B cell (primary cell): ENCODE measurements around the gene GNPDA1. TPM values are rescaled to one million over a fixed set of nuclear protein-coding genes. Genes with fewer than 3 reads are reported as not detected.

Experiments used
- ATAC-seq: fragments of 200-7000 bp; cut with Tn5 transposase; one replicate; pipeline ENCODE4 v1.10.0; 2021; ENCODE audit warnings: low read depth, mild to moderate bottlenecking, moderate number of reproducible peaks, moderate library complexity
- CTCF ChIA-PET: fragments of 350-600 bp; sonication (Branson Sonifier 250); formaldehyde crosslinking; loops from one replicate; lab custom pipeline; 2021; ENCODE audit warnings: antibody characterized with exemption, inconsistent platforms; lab: Charles Lee
- POLR2A ChIA-PET: fragments of 350-600 bp; sonication (Branson Sonifier 250); formaldehyde crosslinking; loops from one replicate; lab custom pipeline; 2021; ENCODE audit warnings: antibody characterized with exemption; lab: Charles Lee
- DNase-seq: peaks from one replicate; pipeline ENCODE4 v3.0.0; 2013
- H2AFZ ChIP-seq: 2 replicates; pipeline ENCODE4 v1.6.1; 2012; ENCODE audit warnings: mild to moderate bottlenecking, low read depth, low read length; ENCODE audit not compliant: insufficient read depth, poor library complexity, severe bottlenecking
- H3K27ac ChIP-seq, 2 donors: 1 replicate in 1 of 2; 2 replicates in 1 of 2; pipeline ENCODE4 v1.5.1; 2012 to 2013; ENCODE audit warnings: low read length in 2 of 2, mild to moderate bottlenecking in 2 of 2, moderate library complexity in 1 of 2
- H3K27me3 ChIP-seq, 4 experiments: fragments of 200-600 bp in 1 of 4; sonication (generic) in 1 of 4; replicated peaks in 1 of 4; 1 replicate in 2 of 4; 2 replicates in 2 of 4; pipeline versions ENCODE4 v1.6.1 to v1.7.0; 2013 to 2016; ENCODE audit warnings: low read length in 3 of 4, mild to moderate bottlenecking in 2 of 4, mixed read lengths in 1 of 4, moderate library complexity in 1 of 4; ENCODE audit not compliant: insufficient read depth in 4 of 4, control insufficient read depth in 3 of 4; ENCODE audit errors: control extremely low read depth in 1 of 4
- H3K36me3 ChIP-seq, 2 experiments: replicated peaks in 1 of 2; 1 replicate in 1 of 2; 2 replicates in 1 of 2; pipeline versions ENCODE4 v1.6.1 to v1.7.1; 2013; ENCODE audit warnings: low read length in 1 of 2; ENCODE audit not compliant: insufficient read depth in 2 of 2, control insufficient read depth in 1 of 2; ENCODE audit errors: control extremely low read depth in 1 of 2, extremely low read depth in 1 of 2
- H3K4me1 ChIP-seq, 2 donors: fragments of 200-600 bp in 1 of 2; sonication (generic) in 1 of 2; 1 replicate in 1 of 2; 2 replicates in 1 of 2; pipeline versions ENCODE4 v1.5.1 to v1.6.1; 2013 to 2017; ENCODE audit warnings: low read length in 2 of 2; ENCODE audit not compliant: control insufficient read depth in 2 of 2, insufficient read depth in 2 of 2
- H3K4me2 ChIP-seq: replicated peaks from 2 replicates; pipeline ENCODE3; 2012; ENCODE audit warnings: mild to moderate bottlenecking, low read depth, low read length; ENCODE audit not compliant: poor library complexity, severe bottlenecking
- H3K4me3 ChIP-seq, 5 experiments: fragments of 200-600 bp in 1 of 5; sonication (generic) in 1 of 5; 1 replicate in 3 of 5; 2 replicates in 2 of 5; pipeline versions ENCODE4 v1.5.1 to v1.7.0; 2011 to 2016; ENCODE audit warnings: low read length in 4 of 5, mild to moderate bottlenecking in 4 of 5, low read depth in 2 of 5, control low read depth in 1 of 5, moderate library complexity in 1 of 5; ENCODE audit not compliant: insufficient read depth in 1 of 5; ENCODE audit errors: control extremely low read depth in 1 of 5, extremely low read depth in 1 of 5
- H3K79me2 ChIP-seq: fragments of 200-600 bp; sonication (generic); one replicate; pipeline ENCODE4 v1.6.0; 2016; ENCODE audit warnings: low read length; ENCODE audit not compliant: control insufficient read depth, insufficient read depth
- H3K9ac ChIP-seq: fragments of 200-600 bp; sonication (generic); 2 replicates; pipeline ENCODE4 v1.6.1; 2017; ENCODE audit warnings: mild to moderate bottlenecking, low read length, moderate library complexity
- H3K9me3 ChIP-seq, 3 donors: one replicate each; pipeline versions ENCODE4 v1.6.1 to v1.7.1; 2013; ENCODE audit warnings: low read length in 2 of 3; ENCODE audit not compliant: control insufficient read depth in 2 of 3, insufficient read depth in 1 of 3; ENCODE audit errors: control extremely low read depth in 1 of 3
- H4K20me1 ChIP-seq: 2 replicates; pipeline ENCODE4 v1.6.0; 2012; ENCODE audit warnings: mild to moderate bottlenecking, low read length; ENCODE audit not compliant: insufficient read depth, control insufficient read depth, poor library complexity, severe bottlenecking
- H3K27ac Mint-ChIP-seq: one replicate; pipeline ENCODE4 v1.8.0; 2021; ENCODE audit warnings: mixed read lengths
- H3K27me3 Mint-ChIP-seq: one replicate; pipeline ENCODE4 v1.8.0; 2021; ENCODE audit warnings: mixed read lengths
- H3K4me1 Mint-ChIP-seq: one replicate; pipeline ENCODE4 v1.8.0; 2021; ENCODE audit warnings: mixed read lengths
- H3K4me3 Mint-ChIP-seq: one replicate; pipeline ENCODE4 v1.8.0; 2021; ENCODE audit warnings: mixed read lengths
- H3K9me3 Mint-ChIP-seq: one replicate; pipeline ENCODE4 v1.8.0; 2022; ENCODE audit warnings: mixed read lengths; ENCODE audit not compliant: insufficient read depth
- EZH2 ChIP-seq: IDR thresholded peaks from 2 replicates; pipeline ENCODE4 v1.6.1; 2012; ENCODE audit warnings: borderline replicate concordance, low read depth, mild to moderate bottlenecking, moderate library complexity, low read length; ENCODE audit not compliant: insufficient read depth, poor library complexity, severe bottlenecking
- WGBS: methylation state at CpG from one replicate; pipeline ENCODE4 v1.1.5; 2013; ENCODE audit warnings: missing lambda C conversion rate; ENCODE audit not compliant: insufficient coverage; 5-methylcytosine and 5-hydroxymethylcytosine counted together
- intact Hi-C: fragments of 100-400 bp; cut with micrococcal nuclease; formaldehyde crosslinking; loops from one replicate; pipeline ENCODE4 v1.10.0; 2022
- polyA plus RNA-seq: library from polyadenylated mRNA; depleted of rRNA; stranded (reverse); fragments of >200 nt; gene quantifications from 2 replicates; pipeline ENCODE4 v1.2.3, GENCODE V29; 2012
- total RNA-seq, 2 donors: library from RNA; stranded (reverse); fragments of 120-200 nt in 1 of 2; gene quantifications; 1 replicate in 1 of 2; 2 replicates in 1 of 2; pipeline versions ENCODE4 v1.2.3 to v1.2.4, GENCODE V29; 2013 to 2022
- TF ChIP-seq, protein P1 (sequence below): fragments of 200-600 bp; IDR thresholded peaks from one replicate; pipeline ENCODE4 v1.8.0; 2022; ENCODE audit warnings: antibody characterized with exemption, mild to moderate bottlenecking

GNPDA1 gene
- total and polyA plus RNA-seq, 2 donors (not counting 1 experiment from before 2014, with no cell fraction given) = 3.1 to 12.1 TPM

DNA sequence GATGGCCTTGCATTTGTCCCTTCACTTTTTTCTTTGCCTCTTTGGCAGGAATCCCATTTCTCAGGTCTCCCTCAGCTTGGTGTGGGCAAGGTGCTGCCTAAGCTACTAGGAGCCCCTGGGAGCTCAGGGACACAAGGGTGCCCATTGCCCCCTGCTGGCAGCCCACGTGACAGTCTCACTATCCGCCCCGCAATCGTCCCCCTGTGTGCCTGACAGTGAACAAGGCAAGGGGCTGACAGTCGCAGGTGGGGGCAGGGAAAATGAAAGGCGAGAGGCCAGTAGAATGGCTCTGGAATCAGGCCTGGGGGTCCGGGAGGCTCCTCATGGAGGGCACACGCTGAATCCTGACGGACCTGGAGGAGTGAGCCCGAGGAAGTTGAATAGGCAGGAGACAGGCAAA, 52.8 kb downstream of the GNPDA1 start:
- no peaks in the 10 kb centered on the region for H3K27me3 Mint-ChIP-seq
- Histone ChIP-seq H2AFZ (no peak overlapping the region), H3K27me3 (no peaks in the 10 kb centered on the region), H3K4me2 (no peak overlapping the region), H4K20me1 (no peaks in the 10 kb centered on the region), H3K9me3 (no peaks in the 10 kb centered on the region), H3K4me1 (peaks cover 10 to 25% of the 10 kb centered on the region in 2 donors), H3K79me2 (no peaks in the 10 kb centered on the region), H3K36me3 (peaks cover 0 to 2% of the 10 kb centered on the region in 2 experiments), H3K4me3 (no peak overlapping the region), H3K27ac (no peak overlapping the region), H3K9ac (no peak overlapping the region)
- no peak for DNase-seq
- 87% methylated on average over 10 of the region's 10 CpGs for WGBS
- no peaks in the 10 kb centered on the region for H3K9me3 Mint-ChIP-seq
- no peak for TF ChIP-seq EZH2
- TF ChIP-seq, protein P1, sequence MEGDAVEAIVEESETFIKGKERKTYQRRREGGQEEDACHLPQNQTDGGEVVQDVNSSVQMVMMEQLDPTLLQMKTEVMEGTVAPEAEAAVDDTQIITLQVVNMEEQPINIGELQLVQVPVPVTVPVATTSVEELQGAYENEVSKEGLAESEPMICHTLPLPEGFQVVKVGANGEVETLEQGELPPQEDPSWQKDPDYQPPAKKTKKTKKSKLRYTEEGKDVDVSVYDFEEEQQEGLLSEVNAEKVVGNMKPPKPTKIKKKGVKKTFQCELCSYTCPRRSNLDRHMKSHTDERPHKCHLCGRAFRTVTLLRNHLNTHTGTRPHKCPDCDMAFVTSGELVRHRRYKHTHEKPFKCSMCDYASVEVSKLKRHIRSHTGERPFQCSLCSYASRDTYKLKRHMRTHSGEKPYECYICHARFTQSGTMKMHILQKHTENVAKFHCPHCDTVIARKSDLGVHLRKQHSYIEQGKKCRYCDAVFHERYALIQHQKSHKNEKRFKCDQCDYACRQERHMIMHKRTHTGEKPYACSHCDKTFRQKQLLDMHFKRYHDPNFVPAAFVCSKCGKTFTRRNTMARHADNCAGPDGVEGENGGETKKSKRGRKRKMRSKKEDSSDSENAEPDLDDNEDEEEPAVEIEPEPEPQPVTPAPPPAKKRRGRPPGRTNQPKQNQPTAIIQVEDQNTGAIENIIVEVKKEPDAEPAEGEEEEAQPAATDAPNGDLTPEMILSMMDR = no peak
- H3K27ac Mint-ChIP-seq = no peak overlapping the region
- POLR2A ChIA-PET = interaction anchor here (1.2 to 1.8 kb wide), 3 partner anchors 9 to 268 kb away, joined by 5 to 11 read pairs (median 7); partner anchors contain the start of genes DELE1 and RNF14
- ATAC-seq = no peak
- H3K4me1 Mint-ChIP-seq = peaks cover 17% of the 10 kb centered on the region
- intact Hi-C loops = loop anchor here (1.0 to 2.0 kb wide), 7 partner anchors 9 to 639 kb away; partner anchors contain the start of genes HDAC3, PCDH1, RELL2 and RNF14
- H3K4me3 Mint-ChIP-seq = no peak overlapping the region
- CTCF ChIA-PET = interaction anchor here (0.6 to 9.9 kb wide), 43 partner anchors 9 to 746 kb away, joined by 3 to 198 read pairs (median 5); partner anchors contain the start of genes ARAP3, DELE1, GNPDA1 and PCDH1

- Histone ChIP-seq H3K9ac (no peak overlapping the region), H3K9me3 (no peaks in the 10 kb centered on the region), H3K4me1 (peaks cover 10 to 25% of the 10 kb centered on the region in 2 donors), H3K36me3 (peaks cover 0 to 2% of the 10 kb centered on the region in 2 experiments), H2AFZ (no peak overlapping the region), H3K27ac (no peak overlapping the region), H3K4me3 (no peak overlapping the region), H4K20me1 (no peaks in the 10 kb centered on the region), H3K27me3 (no peaks in the 10 kb centered on the region), H3K4me2 (no peak overlapping the region), H3K79me2 (no peaks in the 10 kb centered on the region)
- ChIA-PET POLR2A (no interaction called here), CTCF (interaction anchor here (1.1 to 9.9 kb wide), 9 partner anchors 10 to 294 kb away, joined by 3 to 198 read pairs (median 16); partner anchors contain the start of genes DELE1, PCDH1 and RNF14)
- WGBS = 85% methylated on average over 6 of the region's 8 CpGs
- ATAC-seq (no peak), DNase-seq (no peak)
- Mint-ChIP-seq H3K27ac (no peak overlapping the region), H3K9me3 (no peaks in the 10 kb centered on the region), H3K4me3 (no peak overlapping the region), H3K4me1 (peaks cover 23% of the 10 kb centered on the region), H3K27me3 (no peaks in the 10 kb centered on the region)
- intact Hi-C loops = no loop called here
- TF ChIP-seq, protein P1 = no peak
- TF ChIP-seq EZH2 = no peak
Measured at GRCh38 chr5:141958546-141959172, 54.2 kb downstream of the GNPDA1 start.
